CD14-positive monocyte (primary cell): Measurements from ENCODE around the gene RNU1-1. TPM values are rescaled to one million over a fixed set of nuclear protein-coding genes. Genes with fewer than 3 reads are reported as not detected.
"Not testable (repeated sequence)": the region's sequence is repeated elsewhere in the genome, so short reads cannot be mapped to it uniquely, and the experiment has no call there.

Source experiments
- DNase-seq, 3 donors: peaks; one replicate each; pipeline ENCODE4 v3.0.0-alpha.2; 2011 to 2022
- H2AFZ ChIP-seq: 2 replicates; pipeline ENCODE4 v1.6.0; 2012; ENCODE audit warnings: mild to moderate bottlenecking, low read depth, low read length, inconsistent platforms; ENCODE audit not compliant: insufficient read depth, poor library complexity, severe bottlenecking
- H3K27ac ChIP-seq, 2 donors: 1 replicate in 1 of 2; 2 replicates in 1 of 2; pipeline ENCODE4 v1.5.1; 2012 to 2013; ENCODE audit warnings: low read length in 2 of 2, control low read depth in 1 of 2, inconsistent platforms in 1 of 2, low read depth in 1 of 2, mild to moderate bottlenecking in 1 of 2
- H3K27me3 ChIP-seq, 2 donors: one replicate each; pipeline versions ENCODE4 v1.6.0 to v1.6.1; 2011 to 2013; ENCODE audit warnings: low read length in 2 of 2; ENCODE audit not compliant: control insufficient read depth in 2 of 2, insufficient read depth in 2 of 2
- H3K36me3 ChIP-seq, 2 donors: replicated peaks in 1 of 2; 1 replicate in 1 of 2; 2 replicates in 1 of 2; pipeline versions ENCODE4 v1.5.1 to v1.6.1; 2012 to 2013; ENCODE audit warnings: low read length in 2 of 2, control low read depth in 1 of 2, inconsistent platforms in 1 of 2, mild to moderate bottlenecking in 1 of 2; ENCODE audit not compliant: insufficient read depth in 2 of 2, control insufficient read depth in 1 of 2
- H3K4me1 ChIP-seq, 2 donors: 1 replicate in 1 of 2; 2 replicates in 1 of 2; pipeline versions ENCODE4 v1.5.1 to v1.6.1; 2012 to 2013; ENCODE audit warnings: low read length in 2 of 2, control low read depth in 1 of 2, inconsistent platforms in 1 of 2, mild to moderate bottlenecking in 1 of 2, moderate library complexity in 1 of 2; ENCODE audit not compliant: insufficient read depth in 2 of 2, control insufficient read depth in 1 of 2
- H3K4me2 ChIP-seq: replicated peaks from 2 replicates; pipeline ENCODE3; 2012; ENCODE audit warnings: low read length, moderate library complexity, mild to moderate bottlenecking; ENCODE audit not compliant: poor library complexity, severe bottlenecking; ENCODE audit errors: extremely low read depth
- H3K4me3 ChIP-seq, 3 experiments: fragments of 200-600 bp in 1 of 3; sonication (generic) in 1 of 3; replicated peaks in 1 of 3; 1 replicate in 2 of 3; 2 replicates in 1 of 3; pipeline ENCODE4 v1.5.1; 2011 to 2013; ENCODE audit warnings: low read length in 3 of 3, mild to moderate bottlenecking in 3 of 3, control low read depth in 2 of 3, low read depth in 2 of 3, inconsistent platforms in 1 of 3, moderate library complexity in 1 of 3
- H3K79me2 ChIP-seq: 2 replicates; pipeline ENCODE4 v1.6.0; 2012; ENCODE audit warnings: mild to moderate bottlenecking, control low read depth, inconsistent platforms, low read length, moderate library complexity; ENCODE audit not compliant: insufficient read depth
- H3K9ac ChIP-seq: 2 replicates; pipeline ENCODE4 v1.6.0; 2017; ENCODE audit warnings: low read length, mild to moderate bottlenecking; ENCODE audit not compliant: insufficient read depth, poor library complexity, severe bottlenecking
- H3K9me3 ChIP-seq, 2 donors: replicated peaks in 1 of 2; 1 replicate in 1 of 2; 2 replicates in 1 of 2; pipeline versions ENCODE4 v1.5.1 to v1.6.1; 2012 to 2013; ENCODE audit warnings: low read length in 2 of 2, control low read depth in 1 of 2; ENCODE audit not compliant: control insufficient read depth in 1 of 2, insufficient read depth in 1 of 2
- H4K20me1 ChIP-seq: 2 replicates; pipeline ENCODE4 v1.6.0; 2012; ENCODE audit warnings: mild to moderate bottlenecking, low read length, control low read depth, moderate library complexity; ENCODE audit not compliant: insufficient read depth
- H3K27ac Mint-ChIP-seq, 7 donors: one replicate each; pipeline ENCODE4 v1.8.0; 2020; ENCODE audit warnings: mild to moderate bottlenecking in 7 of 7, mixed read lengths in 7 of 7, moderate library complexity in 6 of 7, inconsistent platforms in 2 of 7
- H3K27me3 Mint-ChIP-seq, 3 donors: one replicate each; pipeline ENCODE4 v1.8.0; 2021 to 2022; ENCODE audit warnings: low read depth in 3 of 3, mild to moderate bottlenecking in 3 of 3, mixed read lengths in 3 of 3, moderate library complexity in 3 of 3, inconsistent platforms in 1 of 3
- H3K36me3 Mint-ChIP-seq, 2 donors: one replicate each; pipeline ENCODE4 v1.8.0; 2020; ENCODE audit warnings: mixed read lengths in 2 of 2, inconsistent platforms in 1 of 2, mild to moderate bottlenecking in 1 of 2
- H3K4me1 Mint-ChIP-seq: one replicate; pipeline ENCODE4 v1.8.0; 2020; ENCODE audit warnings: mild to moderate bottlenecking, mixed read lengths
- H3K4me3 Mint-ChIP-seq, 2 donors: one replicate each; pipeline ENCODE4 v1.8.0; 2020; ENCODE audit warnings: mild to moderate bottlenecking in 2 of 2, mixed read lengths in 2 of 2, moderate library complexity in 1 of 2
- H3K9me3 Mint-ChIP-seq, 7 donors: one replicate each; pipeline ENCODE4 v1.8.0; 2020 to 2022; ENCODE audit warnings: mixed read lengths in 7 of 7, mild to moderate bottlenecking in 6 of 7, moderate library complexity in 6 of 7, inconsistent platforms in 2 of 7
- CTCF ChIP-seq: fragments of 200-600 bp; IDR thresholded peaks from one replicate; pipeline ENCODE4 v1.8.0; 2022; ENCODE audit warnings: antibody characterized with exemption, mild to moderate bottlenecking
- WGBS: methylation state at CpG from one replicate; pipeline ENCODE4 v1.1.5; 2013; ENCODE audit warnings: missing lambda C conversion rate; ENCODE audit not compliant: insufficient coverage; 5-methylcytosine and 5-hydroxymethylcytosine counted together
- intact Hi-C, 2 donors: fragments of 100-400 bp; cut with micrococcal nuclease; formaldehyde crosslinking; loops; one replicate each; pipeline versions ENCODE4 v1.15.0 to v1.15.1; 2023
- polyA plus RNA-seq, 3 donors: library from polyadenylated mRNA; depleted of rRNA in 1 of 3; unstranded in 2 of 3; stranded (reverse) in 1 of 3; fragments of 300-500 nt in 2 of 3; fragments of >200 nt in 1 of 3; fragmentation: Illumina TruSeq in 2 of 3; gene quantifications; 1 replicate in 2 of 3; 2 replicates in 1 of 3; pipeline ENCODE4 v1.2.3, GENCODE V29; 2012 to 2021

RNU1-1 gene
- polyA plus RNA-seq, 3 donors: not detected

GRCh38 chr1:16483146-16483545 lies 30.9 kb downstream of the RNU1-1 start:
- H3K27ac ChIP-seq, H3K4me1 ChIP-seq, H3K27ac Mint-ChIP-seq, H2AFZ ChIP-seq, H3K4me1 Mint-ChIP-seq, H3K4me2 ChIP-seq, H3K27me3 ChIP-seq, intact Hi-C loops, H3K9me3 Mint-ChIP-seq, H3K27me3 Mint-ChIP-seq, H3K79me2 ChIP-seq, H4K20me1 ChIP-seq, H3K4me3 ChIP-seq, DNase-seq, H3K9me3 ChIP-seq, H3K9ac ChIP-seq, H3K4me3 Mint-ChIP-seq: not testable (repeated sequence)
- H3K36me3 Mint-ChIP-seq: peaks cover 21 to 41% of the 10 kb centered on the region in 2 donors
- peaks cover 6 to 24% of the 10 kb centered on the region in 2 donors for H3K36me3 ChIP-seq
- WGBS: 98% methylated on average over 15 of the region's 26 CpGs

GRCh38 chr1:16478091-16478490 lies 36.0 kb downstream of the RNU1-1 start:
- H3K4me3 ChIP-seq: no peak overlapping the region
- no peaks in the 10 kb centered on the region for H3K27me3 ChIP-seq
- H3K9me3 ChIP-seq: no peaks in the 10 kb centered on the region
- H3K79me2 ChIP-seq: no peaks in the 10 kb centered on the region
- intact Hi-C loops: no loop called here
- 83% methylated on average over 9 of the region's 12 CpGs for WGBS
- H3K9ac ChIP-seq: no peak overlapping the region
- no peak for DNase-seq
- Mint-ChIP-seq H3K27ac (no peak overlapping the region), H3K4me1 (no peaks in the 10 kb centered on the region), H3K36me3 (peaks cover 37 to 58% of the 10 kb centered on the region in 2 donors), H3K4me3 (no peak overlapping the region), H3K9me3 (no peaks in the 10 kb centered on the region), H3K27me3 (peaks cover 0 to 3% (median 2%) of the 10 kb centered on the region in 3 donors)
- H3K4me2 ChIP-seq: no peak overlapping the region
- peaks cover 5% of the 10 kb centered on the region for H4K20me1 ChIP-seq
- TF ChIP-seq CTCF: no peak
- no peak overlapping the region for H3K27ac ChIP-seq
- H2AFZ ChIP-seq: no peak overlapping the region
- no peaks in the 10 kb centered on the region for H3K4me1 ChIP-seq
- peaks cover 17 to 48% of the 10 kb centered on the region in 2 donors for H3K36me3 ChIP-seq

- H3K4me1 Mint-ChIP-seq, intact Hi-C loops, H3K9me3 ChIP-seq, H3K9me3 Mint-ChIP-seq, H3K4me3 ChIP-seq, H3K4me2 ChIP-seq, H3K27me3 Mint-ChIP-seq, H3K4me1 ChIP-seq, DNase-seq, H2AFZ ChIP-seq, H3K79me2 ChIP-seq, H3K4me3 Mint-ChIP-seq, H3K9ac ChIP-seq, H3K27me3 ChIP-seq, H3K27ac ChIP-seq: not testable (repeated sequence)
- Histone ChIP-seq H4K20me1 (peaks cover 16% of the 10 kb centered on the region), H3K36me3 (peaks cover 21 to 61% of the 10 kb centered on the region in 2 donors)
- 92% methylated on average over 16 of the region's 29 CpGs for WGBS
- Mint-ChIP-seq H3K27ac (peak overlapping the region in 1 of 7 donors; percentile 68), H3K36me3 (peaks cover 36 to 49% of the 10 kb centered on the region in 2 donors)
These were observed 38.0 kb downstream of the RNU1-1 start for GRCh38 chr1:16475771-16476770.

GRCh38 chr1:16474891-16475290 lies 39.2 kb downstream of the RNU1-1 start:
- H3K79me2 ChIP-seq, H3K27me3 Mint-ChIP-seq, intact Hi-C loops, H3K27ac ChIP-seq, H3K4me2 ChIP-seq, H3K9me3 ChIP-seq, H3K27me3 ChIP-seq, H3K4me1 Mint-ChIP-seq, DNase-seq, H3K9ac ChIP-seq, H3K4me3 ChIP-seq, H3K27ac Mint-ChIP-seq, H2AFZ ChIP-seq, H3K9me3 Mint-ChIP-seq, H3K4me1 ChIP-seq, H3K4me3 Mint-ChIP-seq: not testable (repeated sequence)
- H3K36me3 Mint-ChIP-seq: peaks cover 30 to 42% of the 10 kb centered on the region in 2 donors
- Histone ChIP-seq H4K20me1 (peaks cover 16% of the 10 kb centered on the region), H3K36me3 (peaks cover 21 to 56% of the 10 kb centered on the region in 2 donors)
- WGBS: no CpG with 5 or more reads among the region's 2 CpGs
